Measurements from ENCODE around the gene FBXO7.

DNA sequence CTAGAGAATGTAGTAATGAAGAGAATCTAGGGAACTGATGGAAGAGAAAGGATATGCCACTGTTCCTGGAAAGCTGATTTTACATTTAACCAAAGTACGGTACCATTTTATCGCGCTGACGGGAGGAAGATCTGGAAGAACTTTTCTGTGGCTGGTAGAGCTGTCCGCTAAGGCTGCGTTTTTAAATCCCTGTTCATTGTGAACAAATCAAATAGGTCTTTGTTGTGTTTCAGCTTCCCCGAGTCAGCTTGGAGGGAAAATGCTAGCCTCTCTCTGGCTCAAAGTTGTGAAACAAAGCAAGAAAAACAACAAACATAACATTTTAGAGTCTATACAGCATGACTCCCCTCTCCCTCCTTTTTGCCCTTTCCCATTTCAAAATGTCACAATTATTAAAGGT lies 34.4 kb downstream of the FBXO7 start:
- no peak for TF ChIP-seq POLR2A (IDR thresholded peaks at IDR 0.05)
- no peak for TF ChIP-seq CTCF (IDR thresholded peaks at IDR 0.05)
